PC-3 (cell line): Measurements from ENCODE around the gene GPC4. TPM values are rescaled to one million over a fixed set of nuclear protein-coding genes. Genes with fewer than 3 reads are reported as not detected.
A peak's percentile ranks its signal among the peaks of the same experiment; 100 is the strongest.

Experiments
- ATAC-seq: fragments of 200-7000 bp; cut with Tn5 transposase; 2 replicates; pipeline ENCODE4 v1.9.1; 2020; ENCODE audit warnings: mild to moderate bottlenecking, moderate library complexity
- BruUV-seq: library from RNA; stranded (reverse); fragments of 400-500 nt; replicated peaks from 2 replicates; lab custom pipeline; 2021; lab: Mats Ljungman, UMichigan
- CTCF ChIA-PET: fragments of 300-600 bp; sonication (Branson Sonifier 250); formaldehyde crosslinking; loops from one replicate; lab custom pipeline; 2022; ENCODE audit warnings: antibody characterized with exemption; lab: Charles Lee
- POLR2A ChIA-PET: fragments of 300-600 bp; sonication (Branson Sonifier 250); formaldehyde crosslinking; loops from one replicate; lab custom pipeline; 2022; ENCODE audit warnings: antibody characterized with exemption; ENCODE audit not compliant: unreplicated experiment; lab: Charles Lee
- DNase-seq: peaks from one replicate; pipeline ENCODE4 v3.0.0-alpha.2; 2015
- H2AFZ ChIP-seq: fragments of 300-600 bp; sonication (generic); 2 replicates; pipeline ENCODE4 v1.6.0; 2016; ENCODE audit warnings: antibody characterized with exemption, low read length
- H3F3A ChIP-seq: fragments of 300-600 bp; sonication (generic); one replicate; pipeline ENCODE4 v1.6.0; 2017; ENCODE audit warnings: antibody characterized with exemption, low read length, control low read depth, mild to moderate bottlenecking; ENCODE audit not compliant: unreplicated experiment
- H3K27ac ChIP-seq: fragments of 300-600 bp; sonication (generic); 2 replicates; pipeline ENCODE4 v1.5.1; 2016; ENCODE audit warnings: mild to moderate bottlenecking, low read length
- H3K27me3 ChIP-seq: fragments of 300-600 bp; sonication (generic); 2 replicates; pipeline ENCODE4 v1.6.1; 2016; ENCODE audit warnings: low read length, mixed read lengths
- H3K36me3 ChIP-seq: fragments of 300-600 bp; sonication (generic); 2 replicates; pipeline ENCODE4 v1.6.1; 2016; ENCODE audit warnings: low read depth, mixed run types, low read length, mixed read lengths
- H3K4me1 ChIP-seq: fragments of 300-600 bp; sonication (generic); 2 replicates; pipeline ENCODE4 v1.5.1; 2016; ENCODE audit warnings: low read length; ENCODE audit not compliant: insufficient read depth
- H3K4me2 ChIP-seq: fragments of 300-600 bp; sonication (generic); 2 replicates; pipeline ENCODE4 v1.6.0; 2016; ENCODE audit warnings: low read length
- H3K4me3 ChIP-seq: fragments of 300-600 bp; sonication (generic); 2 replicates; pipeline ENCODE4 v1.5.1; 2016; ENCODE audit warnings: mild to moderate bottlenecking, low read length, mixed read lengths
- H3K79me2 ChIP-seq: fragments of 300-600 bp; sonication (generic); 2 replicates; pipeline ENCODE4 v1.6.1; 2017; ENCODE audit warnings: low read length, mixed read lengths
- H3K9ac ChIP-seq: fragments of 300-600 bp; sonication (generic); 2 replicates; pipeline ENCODE4 v1.6.0; 2016; ENCODE audit warnings: mild to moderate bottlenecking, low read length
- H3K9me2 ChIP-seq: fragments of 300-600 bp; sonication (generic); replicated peaks from 2 replicates; pipeline ENCODE4 v1.6.1; 2016; ENCODE audit warnings: mixed run types, low read length, mixed read lengths
- H3K9me3 ChIP-seq: fragments of 300-600 bp; sonication (generic); 2 replicates; pipeline ENCODE4 v1.6.1; 2016; ENCODE audit warnings: low read length, mixed read lengths
- H4K20me1 ChIP-seq: fragments of 300-600 bp; sonication (generic); 2 replicates; pipeline ENCODE4 v1.6.1; 2016; ENCODE audit warnings: low read length, mixed read lengths
- EZH2 ChIP-seq: fragments of 300-600 bp; sonication (generic); IDR thresholded peaks from one replicate; pipeline ENCODE4 v1.6.1; 2017; ENCODE audit warnings: antibody characterized with exemption, mild to moderate bottlenecking, low read length; ENCODE audit not compliant: unreplicated experiment
- EZH2phosphoT487 ChIP-seq: fragments of 300-600 bp; sonication (generic); IDR thresholded peaks from 2 replicates; pipeline ENCODE4 v1.6.1; 2018; ENCODE audit warnings: mild to moderate bottlenecking, antibody characterized with exemption, low read length, borderline replicate concordance
- intact Hi-C: fragments of 100-400 bp; cut with micrococcal nuclease; formaldehyde crosslinking; loops from 2 replicates; pipeline ENCODE4 v1.9.0; 2023
- total RNA-seq: library from RNA; depleted of rRNA; stranded (reverse); fragments of >200 nt; gene quantifications from 2 replicates; pipeline ENCODE4 v1.2.3, GENCODE V29; 2014
- TF ChIP-seq, protein P1 (sequence below): fragments of 300-600 bp; sonication (generic); conservative IDR thresholded peaks from 2 replicates; pipeline ENCODE4 v1.5.1; 2017; ENCODE audit warnings: antibody characterized with exemption, low read depth, mild to moderate bottlenecking, low read length

Gene GPC4
- total RNA-seq, 1 experiment from 2014 or later: 4.0 TPM

DNA sequence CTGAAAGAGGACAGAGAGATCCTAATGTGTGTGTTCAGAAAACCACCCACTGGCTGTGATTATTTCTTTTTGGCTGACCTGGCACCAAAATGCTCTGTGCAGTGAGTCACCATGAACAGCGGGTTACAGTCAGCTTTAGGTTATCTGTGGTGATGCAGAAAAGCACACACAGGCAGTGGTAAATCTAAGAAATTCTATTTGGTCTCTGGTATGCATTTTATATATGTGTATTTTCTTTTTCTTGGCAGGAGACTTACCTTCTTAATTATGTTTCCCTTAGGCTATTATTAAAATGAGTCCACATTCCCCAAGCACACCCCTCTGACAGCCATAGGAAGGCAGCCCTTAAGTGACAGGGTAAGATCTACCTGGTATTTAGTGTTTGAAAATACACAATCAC, 118.0 kb downstream of the GPC4 start:
- Histone ChIP-seq H3K4me2 (peak overlapping the region; percentile 58; the same call in 1 of the 2 replicates), H3K4me3 (no peak overlapping the region), H3F3A (no peaks in the 10 kb centered on the region), H3K27me3 (no peaks in the 10 kb centered on the region), H2AFZ (no peak overlapping the region), H3K27ac (peak overlapping the region; percentile 44; the same call in 1 of the 2 replicates), H3K9me2 (no peaks in the 10 kb centered on the region), H3K9ac (no peak overlapping the region), H3K79me2 (no peaks in the 10 kb centered on the region), H3K4me1 (peaks cover 22% of the 10 kb centered on the region), H3K36me3 (no peaks in the 10 kb centered on the region), H3K9me3 (no peaks in the 10 kb centered on the region), H4K20me1 (no peaks in the 10 kb centered on the region)
- DNase-seq (peak; percentile 86), ATAC-seq (peak; percentile 97)
- BruUV-seq: no TSS peak
- POLR2A ChIA-PET: no interaction called here
- no peak for TF ChIP-seq EZH2phosphoT487
- TF ChIP-seq EZH2: no peak
- TF ChIP-seq, protein P1, sequence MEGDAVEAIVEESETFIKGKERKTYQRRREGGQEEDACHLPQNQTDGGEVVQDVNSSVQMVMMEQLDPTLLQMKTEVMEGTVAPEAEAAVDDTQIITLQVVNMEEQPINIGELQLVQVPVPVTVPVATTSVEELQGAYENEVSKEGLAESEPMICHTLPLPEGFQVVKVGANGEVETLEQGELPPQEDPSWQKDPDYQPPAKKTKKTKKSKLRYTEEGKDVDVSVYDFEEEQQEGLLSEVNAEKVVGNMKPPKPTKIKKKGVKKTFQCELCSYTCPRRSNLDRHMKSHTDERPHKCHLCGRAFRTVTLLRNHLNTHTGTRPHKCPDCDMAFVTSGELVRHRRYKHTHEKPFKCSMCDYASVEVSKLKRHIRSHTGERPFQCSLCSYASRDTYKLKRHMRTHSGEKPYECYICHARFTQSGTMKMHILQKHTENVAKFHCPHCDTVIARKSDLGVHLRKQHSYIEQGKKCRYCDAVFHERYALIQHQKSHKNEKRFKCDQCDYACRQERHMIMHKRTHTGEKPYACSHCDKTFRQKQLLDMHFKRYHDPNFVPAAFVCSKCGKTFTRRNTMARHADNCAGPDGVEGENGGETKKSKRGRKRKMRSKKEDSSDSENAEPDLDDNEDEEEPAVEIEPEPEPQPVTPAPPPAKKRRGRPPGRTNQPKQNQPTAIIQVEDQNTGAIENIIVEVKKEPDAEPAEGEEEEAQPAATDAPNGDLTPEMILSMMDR: no peak
- intact Hi-C loops: loop anchor here (1.0 to 5.0 kb wide), 3 partner anchors 28 to 105 kb away; no protein-coding TSS in a partner anchor
- CTCF ChIA-PET: no interaction called here

DNA sequence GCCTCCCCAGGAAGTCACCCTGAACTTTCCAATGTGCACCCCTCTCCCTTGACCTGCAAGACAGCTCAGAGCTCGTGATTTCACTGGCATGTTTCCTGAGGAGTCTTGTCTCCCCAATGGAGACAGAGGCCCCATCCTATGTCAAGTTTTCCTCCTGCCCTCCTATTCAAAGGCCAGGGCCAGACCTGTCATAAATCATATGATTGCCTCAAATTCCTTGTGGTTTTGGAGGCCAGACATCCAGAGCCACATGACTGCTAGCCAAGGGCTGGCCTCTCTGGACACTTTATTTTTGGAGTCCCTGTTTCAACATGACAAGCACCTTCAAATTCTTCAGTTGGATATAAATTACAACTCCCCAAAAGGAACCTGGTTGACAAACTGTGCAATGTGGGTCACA, 121.2 kb downstream of the GPC4 start:
- DNase-seq (no peak), ATAC-seq (no peak)
- Histone ChIP-seq H3K9me3 (no peaks in the 10 kb centered on the region), H3K9me2 (no peaks in the 10 kb centered on the region), H3K36me3 (no peaks in the 10 kb centered on the region), H3F3A (no peaks in the 10 kb centered on the region), H3K4me1 (peaks cover 21% of the 10 kb centered on the region), H3K27ac (no peak overlapping the region), H3K9ac (no peak overlapping the region), H4K20me1 (no peaks in the 10 kb centered on the region), H3K4me3 (no peak overlapping the region), H2AFZ (no peak overlapping the region), H3K27me3 (no peaks in the 10 kb centered on the region), H3K4me2 (no peak overlapping the region), H3K79me2 (no peaks in the 10 kb centered on the region)
- ChIA-PET POLR2A (no interaction called here), CTCF (no interaction called here)
- intact Hi-C loops: no loop called here
- BruUV-seq: no TSS peak
- TF ChIP-seq EZH2: no peak
- TF ChIP-seq, protein P1: no peak
- no peak for TF ChIP-seq EZH2phosphoT487

DNA sequence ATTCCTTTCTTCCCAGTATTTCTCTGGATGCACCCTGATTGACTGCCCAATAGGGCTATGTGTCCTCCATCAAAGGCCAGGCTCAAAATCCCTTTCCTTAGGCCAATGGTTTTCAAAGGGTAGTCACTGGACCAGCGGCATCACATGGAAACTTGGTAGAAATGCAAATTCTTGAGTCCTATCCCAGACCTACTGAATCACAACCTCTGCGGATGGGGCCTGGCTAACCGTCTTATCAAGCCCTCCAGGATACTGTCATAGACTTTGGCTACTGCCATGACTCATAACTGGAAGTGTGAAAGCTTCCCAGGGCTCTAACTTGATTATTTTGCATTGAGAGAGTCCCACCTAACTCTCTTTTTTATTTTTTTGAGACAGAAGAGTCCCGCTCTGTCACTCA, 125.2 kb downstream of the GPC4 start:
- no peaks in the 10 kb centered on the region for H3K9me3 ChIP-seq
- TF ChIP-seq EZH2phosphoT487 (no peak), EZH2 (no peak)
- TF ChIP-seq, protein P1: no peak
- no peaks in the 10 kb centered on the region for H4K20me1 ChIP-seq
- no peak overlapping the region for H3K9ac ChIP-seq
- H3K36me3 ChIP-seq: no peaks in the 10 kb centered on the region
- H3K4me3 ChIP-seq: no peak overlapping the region
- ChIA-PET POLR2A (no interaction called here), CTCF (no interaction called here)
- no peaks in the 10 kb centered on the region for H3K4me1 ChIP-seq
- H3K27ac ChIP-seq: no peak overlapping the region
- H3F3A ChIP-seq: no peaks in the 10 kb centered on the region
- H3K4me2 ChIP-seq: no peak overlapping the region
- BruUV-seq: no TSS peak
- intact Hi-C loops: no loop called here
- ATAC-seq (no peak), DNase-seq (no peak)
- H3K9me2 ChIP-seq: no peaks in the 10 kb centered on the region
- no peak overlapping the region for H2AFZ ChIP-seq
- H3K79me2 ChIP-seq: no peaks in the 10 kb centered on the region
- H3K27me3 ChIP-seq: no peaks in the 10 kb centered on the region
